Activated CD4-positive, alpha-beta memory T cell treated with anti-CD3 and anti-CD28 coated beads for 36 hours (primary cell): ENCODE data around the gene CFAP53. TPM values are rescaled to one million over a fixed set of nuclear protein-coding genes. Genes with fewer than 3 reads are reported as not detected.

Experiments
- CTCF ChIA-PET: fragments of 350-600 bp; sonication (Branson Sonifier 250); formaldehyde crosslinking; loops from one replicate; lab custom pipeline; 2021; ENCODE audit warnings: antibody characterized with exemption, inconsistent platforms; lab: Charles Lee
- POLR2A ChIA-PET: fragments of 350-600 bp; sonication (Branson Sonifier 250); formaldehyde crosslinking; loops from one replicate; lab custom pipeline; 2021; ENCODE audit warnings: antibody characterized with exemption; lab: Charles Lee
- DNase-seq: peaks from one replicate; pipeline ENCODE4 v3.0.0-alpha.2; 2020
- H3K27ac Mint-ChIP-seq: one replicate; pipeline ENCODE4 v1.8.0; 2021; ENCODE audit warnings: mixed read lengths
- H3K27me3 Mint-ChIP-seq: one replicate; pipeline ENCODE4 v1.8.0; 2021; ENCODE audit warnings: mixed read lengths
- H3K36me3 Mint-ChIP-seq: one replicate; pipeline ENCODE4 v1.8.0; 2021; ENCODE audit warnings: mixed read lengths
- H3K4me1 Mint-ChIP-seq: one replicate; pipeline ENCODE4 v1.8.0; 2021; ENCODE audit warnings: low read depth, mixed read lengths
- H3K4me3 Mint-ChIP-seq: one replicate; pipeline ENCODE4 v1.8.0; 2021; ENCODE audit warnings: mild to moderate bottlenecking, mixed read lengths
- H3K9me3 Mint-ChIP-seq: one replicate; pipeline ENCODE4 v1.8.0; 2021; ENCODE audit warnings: mixed read lengths
- intact Hi-C: fragments of 100-400 bp; cut with micrococcal nuclease; formaldehyde crosslinking; loops from one replicate; pipeline ENCODE4 v1.15.1; 2023
- total RNA-seq, 2 experiments: library from RNA; stranded (reverse); gene quantifications; one replicate each; pipeline ENCODE4 v1.2.3, GENCODE V29; 2021

The CFAP53 gene
- total RNA-seq, 2 experiments from 2014 or later: 0.26 to 0.48 TPM

DNA sequence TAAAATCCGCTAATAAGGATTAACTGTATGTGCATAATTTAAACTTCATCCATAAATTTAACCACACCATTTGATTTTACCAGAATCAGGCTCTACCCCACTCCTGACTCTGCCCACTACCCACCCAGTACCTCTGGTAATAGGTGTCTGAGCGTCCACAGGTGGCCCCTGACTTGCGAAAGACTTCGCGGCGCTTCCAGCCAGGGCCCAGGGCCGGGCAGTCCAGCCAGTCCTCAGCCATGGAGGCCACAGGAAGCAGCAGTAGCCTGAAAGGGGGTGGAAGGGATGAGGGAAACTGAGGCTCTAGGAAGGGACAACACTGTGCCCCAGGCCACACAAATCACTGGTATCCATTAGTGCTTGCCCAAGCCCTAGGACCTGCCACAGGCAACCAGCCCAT is 13.5 kb upstream of the CFAP53 start:
- POLR2A ChIA-PET: no interaction called here

GRCh38 chr18:50277942-50278341 is 11.6 kb upstream of the CFAP53 start:
- CTCF ChIA-PET: interaction anchor here (2.3 kb wide), 1 partner anchor 9 kb away, joined by 12 read pairs; no protein-coding TSS in a partner anchor
- Mint-ChIP-seq H3K4me3 (no peak overlapping the region), H3K27me3 (no peaks in the 10 kb centered on the region), H3K27ac (no peak overlapping the region), H3K36me3 (peaks cover 57% of the 10 kb centered on the region), H3K4me1 (peaks cover 23% of the 10 kb centered on the region), H3K9me3 (no peaks in the 10 kb centered on the region)
- no peak for DNase-seq
- intact Hi-C loops: no loop called here
- POLR2A ChIA-PET: no interaction called here

More for the DNA sequence above, 13.5 kb upstream of the CFAP53 start:
- H3K27ac Mint-ChIP-seq: no peak overlapping the region
- CTCF ChIA-PET: interaction anchor here (0.7 to 2.3 kb wide), 2 partner anchors 11 to 12 kb away, joined by 3 to 12 read pairs; no protein-coding TSS in a partner anchor
- H3K4me1 Mint-ChIP-seq: peaks cover 30% of the 10 kb centered on the region
- H3K9me3 Mint-ChIP-seq: no peaks in the 10 kb centered on the region
- intact Hi-C loops: loop anchor here (10.0 kb wide), 1 partner anchor 1345 kb away; no protein-coding TSS in a partner anchor
- DNase-seq: no peak
- H3K4me3 Mint-ChIP-seq: peak overlapping the region; percentile 95
- H3K36me3 Mint-ChIP-seq: peaks cover 60% of the 10 kb centered on the region
- no peaks in the 10 kb centered on the region for H3K27me3 Mint-ChIP-seq

GRCh38 chr18:50276452-50276851 is 10.2 kb upstream of the CFAP53 start:
- Mint-ChIP-seq H3K27ac (no peak overlapping the region), H3K4me3 (no peak overlapping the region), H3K9me3 (no peaks in the 10 kb centered on the region), H3K27me3 (no peaks in the 10 kb centered on the region), H3K4me1 (peaks cover 17% of the 10 kb centered on the region), H3K36me3 (peaks cover 55% of the 10 kb centered on the region)
- ChIA-PET POLR2A (no interaction called here), CTCF (no interaction called here)
- no peak for DNase-seq
- intact Hi-C loops: no loop called here

- no peak overlapping the region for H3K4me3 Mint-ChIP-seq
- H3K27ac Mint-ChIP-seq: no peak overlapping the region
- peaks cover 16% of the 10 kb centered on the region for H3K4me1 Mint-ChIP-seq
- H3K9me3 Mint-ChIP-seq: no peaks in the 10 kb centered on the region
- CTCF ChIA-PET: no interaction called here
- H3K27me3 Mint-ChIP-seq: no peaks in the 10 kb centered on the region
- DNase-seq: no peak
- intact Hi-C loops: no loop called here
- POLR2A ChIA-PET: no interaction called here
- H3K36me3 Mint-ChIP-seq: peaks cover 56% of the 10 kb centered on the region
Observed at GRCh38 chr18:50275503-50276036, 9.3 kb upstream of the CFAP53 start.

GRCh38 chr18:50274941-50275340 is 8.6 kb upstream of the CFAP53 start:
- no peak overlapping the region for H3K27ac Mint-ChIP-seq
- POLR2A ChIA-PET: no interaction called here
- DNase-seq: no peak
- H3K4me1 Mint-ChIP-seq: peaks cover 10% of the 10 kb centered on the region
- CTCF ChIA-PET: no interaction called here
- intact Hi-C loops: no loop called here
- H3K36me3 Mint-ChIP-seq: peaks cover 54% of the 10 kb centered on the region
- H3K27me3 Mint-ChIP-seq: no peaks in the 10 kb centered on the region
- no peak overlapping the region for H3K4me3 Mint-ChIP-seq
- H3K9me3 Mint-ChIP-seq: no peaks in the 10 kb centered on the region

- Mint-ChIP-seq H3K27me3 (no peaks in the 10 kb centered on the region), H3K9me3 (no peaks in the 10 kb centered on the region), H3K4me3 (no peak overlapping the region), H3K4me1 (peaks cover 3% of the 10 kb centered on the region), H3K36me3 (peaks cover 54% of the 10 kb centered on the region), H3K27ac (no peak overlapping the region)
- CTCF ChIA-PET: no interaction called here
- intact Hi-C loops: no loop called here
- POLR2A ChIA-PET: no interaction called here
- no peak for DNase-seq
Observed at GRCh38 chr18:50274044-50274442, 7.7 kb upstream of the CFAP53 start.

DNA sequence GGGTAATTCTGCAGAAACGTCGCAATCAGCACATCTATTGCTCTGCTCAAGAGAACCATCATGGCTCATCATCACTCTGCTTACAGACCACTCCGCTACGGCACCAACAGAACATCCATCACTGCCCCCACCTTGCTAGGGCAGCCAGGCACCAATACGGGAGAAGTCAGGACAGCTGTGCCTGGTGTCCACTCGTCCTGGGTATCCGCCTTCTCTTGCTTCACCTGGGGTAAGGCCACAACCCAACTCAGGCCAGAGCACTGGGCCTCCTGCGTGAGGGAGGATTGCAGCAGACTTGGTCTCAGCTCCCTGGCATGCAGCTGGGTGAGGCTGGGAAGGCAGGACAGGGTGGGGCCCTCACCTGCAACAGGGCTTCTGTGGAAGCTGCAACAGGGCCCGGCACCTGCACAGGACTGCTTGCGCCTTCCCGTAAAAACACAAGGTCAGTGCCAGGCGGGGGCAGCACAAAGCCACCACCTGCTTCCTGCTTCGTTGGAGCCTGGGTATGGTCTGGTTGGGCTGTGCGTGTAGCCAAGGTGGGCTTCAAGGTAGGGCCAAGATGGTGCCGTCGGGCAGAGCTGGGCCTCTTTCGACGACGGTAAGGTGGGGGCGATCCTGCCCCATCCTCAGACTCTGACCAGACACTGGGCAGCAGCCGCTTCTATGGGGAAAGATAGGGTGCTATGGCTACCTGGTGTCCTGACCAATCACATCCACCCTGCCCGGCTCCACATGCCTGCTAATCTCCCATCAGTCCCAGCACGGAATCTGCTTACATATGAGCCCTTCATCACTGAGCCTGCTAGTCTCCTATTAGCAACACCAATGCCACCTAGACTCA is 7.1 kb upstream of the CFAP53 start:
- no peaks in the 10 kb centered on the region for H3K27me3 Mint-ChIP-seq
- intact Hi-C loops: no loop called here

GRCh38 chr18:50272568-50272967 is 6.3 kb upstream of the CFAP53 start:
- intact Hi-C loops: no loop called here
- no peak for DNase-seq
- ChIA-PET CTCF (no interaction called here), POLR2A (no interaction called here)
- no peak overlapping the region for H3K27ac Mint-ChIP-seq
- H3K4me1 Mint-ChIP-seq: peaks cover 4% of the 10 kb centered on the region
- H3K4me3 Mint-ChIP-seq: no peak overlapping the region
- H3K27me3 Mint-ChIP-seq: no peaks in the 10 kb centered on the region
- no peaks in the 10 kb centered on the region for H3K9me3 Mint-ChIP-seq
- peaks cover 50% of the 10 kb centered on the region for H3K36me3 Mint-ChIP-seq

More for the DNA sequence above, 7.1 kb upstream of the CFAP53 start:
- no peak for DNase-seq
- H3K9me3 Mint-ChIP-seq: no peaks in the 10 kb centered on the region
- H3K4me3 Mint-ChIP-seq: no peak overlapping the region
- peaks cover 52% of the 10 kb centered on the region for H3K36me3 Mint-ChIP-seq
- peaks cover 2% of the 10 kb centered on the region for H3K4me1 Mint-ChIP-seq
- ChIA-PET CTCF (no interaction called here), POLR2A (no interaction called here)
- no peak overlapping the region for H3K27ac Mint-ChIP-seq

DNA sequence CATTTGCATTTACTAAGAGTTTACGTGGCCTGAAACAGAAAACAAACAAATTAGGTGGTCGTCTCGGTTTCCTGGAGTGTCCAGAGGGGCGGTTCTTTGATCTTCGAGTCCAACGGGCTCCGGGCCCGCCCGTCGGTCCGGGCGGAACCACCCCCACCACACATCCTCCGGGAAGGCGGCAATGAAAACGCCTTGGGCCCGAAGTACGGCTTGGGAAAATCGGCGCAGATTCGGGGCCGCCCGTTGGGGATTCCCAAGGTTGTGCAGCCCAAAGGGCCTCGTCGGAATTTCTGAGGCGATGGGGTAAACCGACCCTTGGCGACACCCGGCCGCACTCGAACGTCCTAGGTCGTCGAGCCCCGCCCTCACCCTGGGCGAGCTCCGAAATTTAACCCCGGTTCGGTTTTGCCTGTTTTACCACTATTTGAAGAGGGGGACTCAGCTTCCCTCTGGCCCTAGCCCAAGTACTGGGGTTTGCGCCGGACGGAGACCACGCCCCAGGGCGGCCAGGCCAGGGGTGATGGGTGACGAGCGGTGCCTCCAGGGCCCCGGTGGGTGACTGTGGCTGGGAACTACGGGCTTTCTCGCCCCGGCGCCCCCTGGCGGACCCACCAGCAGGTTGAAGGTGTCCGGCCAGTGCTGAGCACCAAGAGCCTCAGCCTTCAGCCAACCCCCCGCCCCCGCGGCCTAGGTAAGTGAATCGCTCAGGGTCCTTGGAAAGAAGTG is 1.9 kb upstream of the CFAP53 start:
- peaks cover 19% of the 10 kb centered on the region for H3K36me3 Mint-ChIP-seq
- H3K4me3 Mint-ChIP-seq: peak overlapping the region; percentile 71
- peak overlapping the region; percentile 68 for H3K27ac Mint-ChIP-seq
- H3K27me3 Mint-ChIP-seq: no peaks in the 10 kb centered on the region
- CTCF ChIA-PET: interaction anchor here (0.8 to 2.9 kb wide), 10 partner anchors 11 to 256 kb away, joined by 3 to 21 read pairs (median 4); partner anchors contain the start of gene MBD1
- DNase-seq: peak; percentile 87
- peaks cover 18% of the 10 kb centered on the region for H3K4me1 Mint-ChIP-seq
- no peaks in the 10 kb centered on the region for H3K9me3 Mint-ChIP-seq
- intact Hi-C loops: loop anchor here (2.0 to 5.0 kb wide), 2 partner anchors 39 to 49 kb away; no protein-coding TSS in a partner anchor
- POLR2A ChIA-PET: interaction anchor here (2.1 kb wide), 1 partner anchor 14 kb away, joined by 8 read pairs; the partner anchor contains the start of gene MBD1

GRCh38 chr18:50262977-50263376 is 3.3 kb downstream of the CFAP53 start:
- POLR2A ChIA-PET: no interaction called here
- Mint-ChIP-seq H3K36me3 (no peaks in the 10 kb centered on the region), H3K9me3 (no peaks in the 10 kb centered on the region), H3K4me1 (peaks cover 16% of the 10 kb centered on the region), H3K27ac (no peak overlapping the region), H3K4me3 (no peak overlapping the region), H3K27me3 (no peaks in the 10 kb centered on the region)
- CTCF ChIA-PET: interaction anchor here (0.9 kb wide), 1 partner anchor 94 kb away, joined by 3 read pairs; no protein-coding TSS in a partner anchor
- intact Hi-C loops: no loop called here
- DNase-seq: no peak

- no peak overlapping the region for H3K4me3 Mint-ChIP-seq
- no peak for DNase-seq
- H3K4me1 Mint-ChIP-seq: no peaks in the 10 kb centered on the region
- H3K27ac Mint-ChIP-seq: no peak overlapping the region
- intact Hi-C loops: no loop called here
- no peaks in the 10 kb centered on the region for H3K36me3 Mint-ChIP-seq
- H3K9me3 Mint-ChIP-seq: no peaks in the 10 kb centered on the region
- ChIA-PET CTCF (no interaction called here), POLR2A (no interaction called here)
- H3K27me3 Mint-ChIP-seq: no peaks in the 10 kb centered on the region
Observed at GRCh38 chr18:50250935-50251334, 15.4 kb downstream of the CFAP53 start.

DNA sequence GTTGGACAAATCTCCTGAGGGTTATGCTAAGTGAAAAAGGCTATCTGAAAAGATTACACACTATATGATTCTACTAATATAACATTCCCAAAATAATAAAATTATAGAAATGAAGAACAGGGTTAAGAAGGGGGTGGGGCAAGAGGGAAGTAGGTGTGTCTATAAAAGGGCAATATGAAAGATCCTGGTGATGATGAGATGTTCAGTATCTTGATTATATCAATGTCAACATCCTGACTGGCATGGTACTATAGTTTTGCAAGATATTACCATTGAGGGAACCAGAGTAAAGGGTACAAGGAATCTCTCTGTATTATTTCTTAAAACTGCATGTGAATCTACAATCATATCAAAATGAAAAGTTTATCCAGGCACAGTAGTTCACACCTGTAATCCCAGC is 16.7 kb downstream of the CFAP53 start:
- CTCF ChIA-PET: no interaction called here

More for the DNA sequence above, 16.7 kb downstream of the CFAP53 start:
- POLR2A ChIA-PET: no interaction called here
- Mint-ChIP-seq H3K9me3 (no peaks in the 10 kb centered on the region), H3K27me3 (no peaks in the 10 kb centered on the region), H3K4me3 (no peak overlapping the region), H3K27ac (no peak overlapping the region), H3K4me1 (no peaks in the 10 kb centered on the region), H3K36me3 (no peaks in the 10 kb centered on the region)
- intact Hi-C loops: no loop called here
- DNase-seq: no peak
